ENCODE data around the gene LIN9.
A peak's percentile ranks its signal among the peaks of the same experiment; 100 is the strongest.

The LIN9 gene

DNA sequence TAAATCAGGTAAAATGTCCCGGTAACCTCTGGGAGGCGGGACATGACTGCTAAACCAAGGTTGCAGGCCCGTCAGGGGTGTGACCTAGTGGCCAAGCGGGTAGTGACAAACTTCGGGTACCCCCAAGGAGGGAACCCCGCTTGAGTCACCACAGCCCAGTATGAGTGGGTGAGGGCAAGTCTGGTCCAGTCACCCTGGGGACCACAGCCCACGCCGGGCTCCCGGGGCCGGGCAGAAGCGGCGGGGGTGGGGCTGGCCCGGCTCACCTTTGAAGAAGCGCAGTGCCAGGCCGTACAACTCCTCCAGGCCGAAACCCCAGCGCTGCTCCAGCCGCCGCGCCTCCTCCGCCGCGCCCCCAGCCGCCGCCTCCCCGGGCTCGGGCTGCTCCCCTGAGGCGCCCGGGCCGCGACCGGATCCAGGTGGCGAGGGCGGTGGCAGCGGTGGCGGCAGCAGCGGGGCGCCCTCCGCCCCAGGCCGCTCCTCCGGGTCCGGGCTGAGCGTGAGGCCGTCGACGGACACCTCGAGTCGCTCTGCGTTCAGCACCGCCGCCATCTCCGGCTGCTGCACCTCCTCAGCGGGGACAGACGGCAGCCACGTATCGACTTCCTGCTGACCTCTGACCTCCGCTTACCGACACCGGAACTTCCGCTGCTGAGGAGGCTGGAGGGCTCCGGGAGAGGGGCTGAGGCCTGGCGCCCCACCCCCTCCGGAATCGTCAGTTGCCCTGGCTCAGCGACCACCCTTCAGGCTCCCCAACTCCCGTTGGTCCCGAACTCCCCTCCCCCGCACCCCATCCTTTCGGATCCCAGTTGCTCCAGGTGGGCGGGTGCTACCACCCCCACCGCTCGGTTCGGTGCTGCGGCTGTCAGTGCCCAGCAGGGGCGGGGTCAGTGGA is 122.6 kb downstream of the LIN9 start, which contains the start of gene ACBD3:
Gene ACBD3, minus strand, starts transcription at position 618 of the 895 bp plus-strand sequence. Its CDS starts 66 bp downstream, at position 552.
- peak within 1 kb of the TSS; percentile 97 for H3K4me3 ChIP-seq (ENCODE audit: low read length)
- no peaks in the 10 kb centered on the region for H3K27me3 ChIP-seq (replicated peaks; ENCODE audit: control insufficient read depth, insufficient read depth, low read length)
- H3K4me1 ChIP-seq (ENCODE audit: control insufficient read depth, insufficient read depth, low read length): peaks cover 31% of the 10 kb centered on the region
- no peaks in the 10 kb centered on the region for H3K9me3 ChIP-seq (ENCODE audit: control insufficient read depth, low read length)
- H3K9ac ChIP-seq (ENCODE audit: low read length): peak within 1 kb of the TSS; percentile 97
- H3K36me3 ChIP-seq (ENCODE audit: control insufficient read depth, insufficient read depth, low read length, severe bottlenecking): peaks cover 3% of the 10 kb centered on the region
- peak; percentile 92 for DNase-seq (ENCODE audit: low read depth)

DNA sequence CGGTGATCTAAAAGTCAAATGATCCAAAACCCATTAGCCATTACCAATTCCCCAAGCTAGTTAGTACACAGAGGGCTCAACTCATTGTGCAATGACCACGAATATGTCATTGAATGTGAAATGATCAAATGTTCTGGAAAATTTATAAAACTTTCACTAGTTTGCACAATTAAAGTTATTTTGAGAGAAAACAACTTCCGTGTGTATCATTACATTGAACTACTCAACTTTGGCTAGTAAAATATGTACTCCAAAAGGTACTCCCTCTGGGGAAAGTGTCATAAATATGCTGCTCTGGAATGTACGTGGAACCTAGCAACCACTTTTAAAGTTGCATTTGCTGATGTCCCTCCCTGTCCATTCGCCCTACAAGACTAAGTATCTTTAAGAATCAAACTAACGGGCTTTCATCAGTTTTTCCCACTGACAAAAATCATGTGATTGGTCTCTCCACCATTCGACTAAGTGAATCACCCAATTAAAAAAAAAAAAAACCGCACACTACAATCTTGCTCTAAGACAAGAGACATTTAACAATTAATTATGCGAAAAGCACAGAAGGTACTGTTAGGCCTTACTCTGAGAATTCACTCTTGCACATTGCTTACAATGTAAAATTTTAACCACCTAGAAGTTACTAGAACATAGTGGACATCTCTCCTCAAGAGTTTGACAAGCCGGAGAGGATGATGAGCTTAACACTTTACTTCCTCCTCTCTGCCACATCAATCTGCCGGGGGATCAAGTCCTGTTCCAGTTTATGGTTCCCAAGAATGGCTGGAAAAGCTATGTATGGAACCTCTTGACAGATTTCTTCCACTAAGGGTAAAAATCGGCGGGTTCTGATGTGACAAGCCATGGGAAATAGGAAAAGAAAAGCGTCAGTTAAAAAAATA is 123.6 kb downstream of the LIN9 start:
- H3K4me3 ChIP-seq (ENCODE audit: low read length): peak overlapping the region; percentile 97
- H3K36me3 ChIP-seq (ENCODE audit: control insufficient read depth, insufficient read depth, low read length, severe bottlenecking): peaks cover 10% of the 10 kb centered on the region
- H3K9me3 ChIP-seq (ENCODE audit: control insufficient read depth, low read length): no peaks in the 10 kb centered on the region
- H3K4me1 ChIP-seq (ENCODE audit: control insufficient read depth, insufficient read depth, low read length): peaks cover 37% of the 10 kb centered on the region
- DNase-seq (ENCODE audit: low read depth): peak; percentile 65
- no peaks in the 10 kb centered on the region for H3K27me3 ChIP-seq (replicated peaks; ENCODE audit: control insufficient read depth, insufficient read depth, low read length)
- peak overlapping the region; percentile 97 for H3K9ac ChIP-seq (ENCODE audit: low read length)

DNA sequence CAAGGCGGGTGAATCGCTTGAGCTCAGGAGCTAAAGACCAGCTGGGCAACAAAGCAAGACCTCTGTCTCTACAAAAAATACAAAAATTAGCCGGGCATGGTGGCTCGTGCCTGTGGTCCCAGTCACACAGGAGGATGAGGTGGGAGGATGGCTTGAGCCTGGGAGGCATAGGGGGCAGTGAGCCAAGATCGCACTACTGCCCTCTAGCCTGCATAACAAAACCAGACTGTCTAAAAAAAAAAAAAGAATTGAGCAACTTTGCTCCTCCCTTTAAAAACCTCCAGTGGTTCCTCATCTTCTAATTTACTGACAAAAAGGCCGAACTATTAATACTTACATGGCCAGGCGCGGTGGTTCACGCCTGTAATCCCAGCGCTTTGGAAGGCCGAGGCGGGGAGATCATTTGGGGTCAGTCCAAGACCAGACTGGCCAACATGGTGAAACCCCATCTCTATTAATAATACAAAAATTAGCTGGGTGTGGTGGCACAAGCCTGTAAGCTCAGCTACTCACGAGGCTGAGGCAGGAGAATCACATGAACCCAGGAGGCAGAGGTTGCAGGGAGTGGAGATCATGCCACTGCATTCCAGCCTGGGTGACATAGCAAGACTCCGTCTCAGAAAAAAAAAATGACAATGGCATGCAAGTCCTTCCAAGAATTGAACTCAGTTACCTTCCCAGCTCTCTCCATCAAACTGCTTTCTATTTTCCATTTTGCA is 126.8 kb downstream of the LIN9 start:
- peak; percentile 71 for DNase-seq (ENCODE audit: low read depth)
- Histone ChIP-seq H3K27me3 (replicated peaks; ENCODE audit: control insufficient read depth, insufficient read depth, low read length) (no peaks in the 10 kb centered on the region), H3K9ac (ENCODE audit: low read length) (peak overlapping the region; percentile 8), H3K36me3 (ENCODE audit: control insufficient read depth, insufficient read depth, low read length, severe bottlenecking) (peaks cover 15% of the 10 kb centered on the region), H3K4me1 (ENCODE audit: control insufficient read depth, insufficient read depth, low read length) (peaks cover 37% of the 10 kb centered on the region), H3K4me3 (ENCODE audit: low read length) (peak overlapping the region; percentile 28), H3K9me3 (ENCODE audit: control insufficient read depth, low read length) (no peaks in the 10 kb centered on the region)

All from adipocyte (in vitro differentiated cells).